ENCODE measurements around the gene CD83. TPM values are rescaled to one million over a fixed set of nuclear protein-coding genes. Genes with fewer than 3 reads are reported as not detected.

CD83 gene
- total RNA-seq, 1 experiment from 2014 or later, result 5.5 TPM

- POLR2A ChIA-PET, result no interaction called here
- Mint-ChIP-seq H3K4me1 (peaks cover 18% of the 10 kb centered on the region), H3K27me3 (ENCODE audit: low read depth) (peaks cover 4% of the 10 kb centered on the region), H3K9me3 (peaks cover 51% of the 10 kb centered on the region), H3K36me3 (peaks cover 23% of the 10 kb centered on the region), H3K27ac (no peak overlapping the region), H3K4me3 (no peak overlapping the region)
- CTCF ChIA-PET, result no interaction called here
- ATAC-seq (no peak), DNase-seq (ENCODE audit: low spot score) (no peak)
- TF ChIP-seq ZNF232 (CRISPR knock-in tag; IDR thresholded peaks at IDR 0.05) (no peak), ZBTB43 (CRISPR knock-in tag; IDR thresholded peaks at IDR 0.05) (no peak), ATF3 (CRISPR knock-in tag; conservative IDR thresholded peaks at IDR 0.05) (no peak), AR (CRISPR knock-in tag; IDR thresholded peaks at IDR 0.05) (no peak), ATF6 (CRISPR knock-in tag; IDR thresholded peaks at IDR 0.05) (no peak)
These were observed 41.5 kb downstream of the CD83 start for GRCh38 chr6:14159090-14159489.

- no peak for ATAC-seq
- Mint-ChIP-seq H3K4me1 (peaks cover 18% of the 10 kb centered on the region), H3K27ac (no peak overlapping the region), H3K9me3 (peaks cover 33% of the 10 kb centered on the region), H3K36me3 (peaks cover 23% of the 10 kb centered on the region), H3K27me3 (ENCODE audit: low read depth) (peaks cover 4% of the 10 kb centered on the region), H3K4me3 (no peak overlapping the region)
- DNase-seq (ENCODE audit: low spot score), result no peak
- ChIA-PET POLR2A (no interaction called here), CTCF (interaction anchor here (0.7 kb wide), 1 partner anchor 126 kb away, joined by 3 read pairs; no protein-coding TSS in a partner anchor)
- TF ChIP-seq MYBL2 (CRISPR knock-in tag; IDR thresholded peaks at IDR 0.05) (no peak), GABPB1 (CRISPR knock-in tag; IDR thresholded peaks at IDR 0.05) (no peak), ZNF232 (CRISPR knock-in tag; IDR thresholded peaks at IDR 0.05) (no peak), ELF4 (CRISPR knock-in tag; IDR thresholded peaks at IDR 0.05; ENCODE audit: low read depth) (no peak), ARID4B (CRISPR knock-in tag; IDR thresholded peaks at IDR 0.05; ENCODE audit: borderline replicate concordance) (no peak), ATF6 (CRISPR knock-in tag; IDR thresholded peaks at IDR 0.05) (no peak), ESRRA (CRISPR knock-in tag; IDR thresholded peaks at IDR 0.05; ENCODE audit: borderline replicate concordance) (no peak), E2F5 (CRISPR knock-in tag; IDR thresholded peaks at IDR 0.05) (no peak), ZNF263 (CRISPR knock-in tag; IDR thresholded peaks at IDR 0.05; ENCODE audit: low read depth) (no peak), PREB (CRISPR knock-in tag; IDR thresholded peaks at IDR 0.05; ENCODE audit: borderline replicate concordance) (no peak), SOX15 (CRISPR knock-in tag; IDR thresholded peaks at IDR 0.05) (no peak), PRRX2 (CRISPR knock-in tag; IDR thresholded peaks at IDR 0.05) (no peak), MLX (CRISPR knock-in tag; IDR thresholded peaks at IDR 0.05) (no peak), CREM (CRISPR knock-in tag; IDR thresholded peaks at IDR 0.05) (no peak)
These were observed 45.3 kb downstream of the CD83 start for GRCh38 chr6:14162826-14163225.

Data from WTC11 (cell line).